ENCODE measurements around the gene KCNK13. TPM values are rescaled to one million over a fixed set of nuclear protein-coding genes. Genes with fewer than 3 reads are reported as not detected.
"Not testable (repeated sequence)": the region's sequence is repeated elsewhere in the genome, so short reads cannot be mapped to it uniquely, and the experiment has no call there.

KCNK13 gene
- total RNA-seq, 4 donors from 2014 or later, result 0.10 to 0.81 (median 0.19) TPM; not detected in 1

GRCh38 chr14:90194706-90195105, 132.9 kb downstream of the KCNK13 start:
- Histone ChIP-seq H3K4me1 (no peaks in the 10 kb centered on the region), H3K9me3 (no peaks in the 10 kb centered on the region)
- no peak for ATAC-seq

GRCh38 chr14:90198541-90199060, 136.8 kb downstream of the KCNK13 start:
- Histone ChIP-seq H3K27ac (no peak overlapping the region), H3K9me3 (peaks cover 0 to 6% (median 0%) of the 10 kb centered on the region in 3 donors), H3K36me3 (no peaks in the 10 kb centered on the region), H3K27me3 (peaks cover 26% of the 10 kb centered on the region), H3K4me1 (no peaks in the 10 kb centered on the region), H3K4me3 (no peak overlapping the region)
- no peak for ATAC-seq
- TF ChIP-seq POLR2AphosphoS5 (IDR thresholded peaks at IDR 0.05) (no peak), CTCF (IDR thresholded peaks at IDR 0.05) (no peak), EP300 (IDR thresholded peaks at IDR 0.05) (no peak), POLR2A (IDR thresholded peaks at IDR 0.05) (no peak)
- WGBS, 2 donors (ENCODE audit: low coverage in 1 of 2), result 76 to 78% methylated on average over 9 to 12 of the region's 12 CpGs

More at GRCh38 chr14:90194706-90195105, 132.9 kb downstream of the KCNK13 start:
- no peak for TF ChIP-seq POLR2A (IDR thresholded peaks at IDR 0.05)
- TF ChIP-seq POLR2AphosphoS5 (IDR thresholded peaks at IDR 0.05), result no peak
- no peak for TF ChIP-seq CTCF (IDR thresholded peaks at IDR 0.05)
- no peak for TF ChIP-seq EP300 (IDR thresholded peaks at IDR 0.05)
- no peaks in the 10 kb centered on the region for H3K36me3 ChIP-seq
- H3K27ac ChIP-seq, result no peak overlapping the region
- 80 to 83% methylated on average over 5 of the region's 5 CpGs for WGBS, 2 donors (ENCODE audit: low coverage in 1 of 2)
- no peak overlapping the region for H3K4me3 ChIP-seq
- H3K27me3 ChIP-seq, result peaks cover 31% of the 10 kb centered on the region

- H3K36me3 ChIP-seq, H3K27ac ChIP-seq, H3K4me3 ChIP-seq, H3K4me1 ChIP-seq, H3K9me3 ChIP-seq, ATAC-seq: not testable (repeated sequence)
- H3K27me3 ChIP-seq, result peaks cover 14% of the 10 kb centered on the region
- WGBS, 2 donors (ENCODE audit: low coverage in 1 of 2), result 69 to 82% methylated on average over 4 of the region's 4 CpGs
Observed at GRCh38 chr14:90200546-90200945, 138.8 kb downstream of the KCNK13 start.

GRCh38 chr14:90201344-90201743, 139.6 kb downstream of the KCNK13 start:
- H3K4me3 ChIP-seq, result no peak overlapping the region
- peaks cover 14% of the 10 kb centered on the region for H3K27me3 ChIP-seq
- no peak overlapping the region for H3K27ac ChIP-seq
- H3K4me1 ChIP-seq, result no peaks in the 10 kb centered on the region
- WGBS, 2 donors (ENCODE audit: low coverage in 1 of 2), result 70 to 77% methylated on average over 2 of the region's 2 CpGs
- TF ChIP-seq EP300 (IDR thresholded peaks at IDR 0.05) (no peak), CTCF (IDR thresholded peaks at IDR 0.05) (no peak), POLR2A (IDR thresholded peaks at IDR 0.05) (no peak), POLR2AphosphoS5 (IDR thresholded peaks at IDR 0.05) (no peak)
- H3K36me3 ChIP-seq, result no peaks in the 10 kb centered on the region
- H3K9me3 ChIP-seq, result peaks cover 0 to 15% (median 0%) of the 10 kb centered on the region in 3 donors
- no peak for ATAC-seq

- Histone ChIP-seq H3K4me1 (no peaks in the 10 kb centered on the region), H3K4me3 (no peak overlapping the region), H3K27ac (no peak overlapping the region), H3K36me3 (no peaks in the 10 kb centered on the region), H3K27me3 (no peaks in the 10 kb centered on the region), H3K9me3 (peaks cover 0 to 17% (median 0%) of the 10 kb centered on the region in 3 donors)
- ATAC-seq, result no peak
- TF ChIP-seq CTCF (IDR thresholded peaks at IDR 0.05) (no peak), POLR2AphosphoS5 (IDR thresholded peaks at IDR 0.05) (no peak), EP300 (IDR thresholded peaks at IDR 0.05) (no peak), POLR2A (IDR thresholded peaks at IDR 0.05) (no peak)
Observed at GRCh38 chr14:90204516-90204915, 142.7 kb downstream of the KCNK13 start.

All from gastroesophageal sphincter (tissue), 4 donors.